Hepatocyte (in vitro differentiated cells): ENCODE results near the gene CPLX1. TPM values are rescaled to one million over a fixed set of nuclear protein-coding genes. Genes with fewer than 3 reads are reported as not detected.

Experiments
- DNase-seq: peaks from one replicate; pipeline ENCODE4 v3.0.0-alpha.2; 2016; ENCODE audit warnings: low spot score
- H2AFZ ChIP-seq: fragments of 200-600 bp; sonication (generic); 2 replicates; pipeline ENCODE4 v1.6.0; 2016; ENCODE audit warnings: antibody characterized with exemption, mild to moderate bottlenecking
- H3K27ac ChIP-seq: fragments of 200-600 bp; sonication (generic); 2 replicates; pipeline ENCODE4 v1.5.1; 2016; ENCODE audit warnings: mild to moderate bottlenecking
- H3K27me3 ChIP-seq: fragments of 200-600 bp; sonication (generic); 2 replicates; pipeline ENCODE4 v1.6.1; 2016
- H3K36me3 ChIP-seq: fragments of 200-600 bp; sonication (generic); replicated peaks from 2 replicates; pipeline ENCODE4 v1.5.1; 2016; ENCODE audit warnings: low read depth; ENCODE audit not compliant: insufficient read depth
- H3K4me1 ChIP-seq: fragments of 200-600 bp; sonication (generic); 2 replicates; pipeline ENCODE4 v1.5.1; 2016; ENCODE audit warnings: mild to moderate bottlenecking, moderate library complexity; ENCODE audit not compliant: insufficient read depth
- H3K4me2 ChIP-seq: fragments of 200-600 bp; sonication (generic); 2 replicates; pipeline ENCODE4 v1.6.0; 2016
- H3K4me3 ChIP-seq: fragments of 200-600 bp; sonication (generic); 2 replicates; pipeline ENCODE4 v1.5.1; 2016; ENCODE audit warnings: mild to moderate bottlenecking
- H3K79me2 ChIP-seq: fragments of 200-600 bp; sonication (generic); 2 replicates; pipeline ENCODE4 v1.6.0; 2017; ENCODE audit warnings: mild to moderate bottlenecking
- H3K9me2 ChIP-seq: fragments of 200-600 bp; sonication (generic); replicated peaks from 2 replicates; pipeline ENCODE4 v1.6.0; 2017; ENCODE audit warnings: mild to moderate bottlenecking; ENCODE audit not compliant: insufficient read depth
- H3K9me3 ChIP-seq: fragments of 200-600 bp; sonication (generic); 2 replicates; pipeline ENCODE4 v1.5.1; 2016; ENCODE audit warnings: low read depth, mild to moderate bottlenecking
- H4K20me1 ChIP-seq: fragments of 200-600 bp; sonication (generic); 2 replicates; pipeline ENCODE4 v1.6.0; 2016; ENCODE audit warnings: mild to moderate bottlenecking; ENCODE audit not compliant: insufficient read depth, poor library complexity, severe bottlenecking
- CTCF ChIP-seq: fragments of 200-600 bp; sonication (generic); IDR thresholded peaks from 2 replicates; pipeline ENCODE4 v1.5.1; 2016; ENCODE audit warnings: antibody characterized with exemption, mild to moderate bottlenecking; ENCODE audit not compliant: poor library complexity
- EZH2 ChIP-seq: fragments of 200-600 bp; sonication (generic); IDR thresholded peaks from 2 replicates; pipeline ENCODE4 v1.6.1; 2016; ENCODE audit warnings: antibody characterized with exemption, mild to moderate bottlenecking, borderline replicate concordance
- EZH2phosphoT487 ChIP-seq: fragments of 200-600 bp; sonication (generic); IDR thresholded peaks from one replicate; pipeline ENCODE4 v1.6.1; 2018; ENCODE audit warnings: antibody characterized with exemption, mild to moderate bottlenecking, low read depth, moderate library complexity; ENCODE audit not compliant: unreplicated experiment, severe bottlenecking
- WGBS: methylation state at CpG from one replicate; pipeline ENCODE4 v1.1.6; 2016; ENCODE audit warnings: low lambda C conversion rate; ENCODE audit errors: missing lambda C conversion rate; 5-methylcytosine and 5-hydroxymethylcytosine counted together
- polyA plus RNA-seq: library from polyadenylated mRNA; unstranded; fragments of >200 nt; fragmentation: Nextera tagmentation; extraction: Ambion mirVana; gene quantifications from 2 replicates; pipeline ENCODE4 v1.2.1, GENCODE V29; 2016
- total RNA-seq: library from RNA; depleted of rRNA; stranded (reverse); fragments of >200 nt; gene quantifications from 2 replicates; pipeline ENCODE4 v1.2.3, GENCODE V29; 2014

The CPLX1 gene
- total and polyA plus RNA-seq, 2 experiments from 2014 or later, result 0.30 to 2.0 TPM

GRCh38 chr4:804804-805203 lies 21.1 kb downstream of the CPLX1 start:
- DNase-seq, result no peak
- no peaks in the 10 kb centered on the region for H3K9me3 ChIP-seq
- 97% methylated on average over 34 of the region's 44 CpGs for WGBS
- H3K4me1 ChIP-seq, result no peaks in the 10 kb centered on the region
- H3K4me2 ChIP-seq, result no peak overlapping the region
- no peaks in the 10 kb centered on the region for H3K9me2 ChIP-seq
- no peaks in the 10 kb centered on the region for H3K27me3 ChIP-seq
- TF ChIP-seq EZH2phosphoT487 (no peak), EZH2 (no peak), CTCF (no peak)
- no peak overlapping the region for H2AFZ ChIP-seq
- no peak overlapping the region for H3K27ac ChIP-seq
- H3K36me3 ChIP-seq, result no peaks in the 10 kb centered on the region
- H3K4me3 ChIP-seq, result no peak overlapping the region
- H3K79me2 ChIP-seq, result no peaks in the 10 kb centered on the region
- no peaks in the 10 kb centered on the region for H4K20me1 ChIP-seq

- no peak overlapping the region for H2AFZ ChIP-seq
- TF ChIP-seq EZH2phosphoT487, result no peak
- H3K4me2 ChIP-seq, result no peak overlapping the region
- no peak overlapping the region for H3K27ac ChIP-seq
- H3K27me3 ChIP-seq, result no peaks in the 10 kb centered on the region
- no peaks in the 10 kb centered on the region for H3K79me2 ChIP-seq
- no peak for DNase-seq
- no peaks in the 10 kb centered on the region for H4K20me1 ChIP-seq
- WGBS, result 94% methylated on average over 13 of the region's 13 CpGs
- H3K36me3 ChIP-seq, result no peaks in the 10 kb centered on the region
- H3K4me1 ChIP-seq, result no peaks in the 10 kb centered on the region
- H3K9me3 ChIP-seq, result no peaks in the 10 kb centered on the region
- no peak overlapping the region for H3K4me3 ChIP-seq
- no peaks in the 10 kb centered on the region for H3K9me2 ChIP-seq
Measured at GRCh38 chr4:803884-804283, 22.0 kb downstream of the CPLX1 start.

- Histone ChIP-seq H3K4me3 (no peak overlapping the region), H3K36me3 (no peaks in the 10 kb centered on the region), H3K9me2 (no peaks in the 10 kb centered on the region), H2AFZ (no peak overlapping the region), H3K4me1 (no peaks in the 10 kb centered on the region), H3K79me2 (no peaks in the 10 kb centered on the region), H3K27ac (no peak overlapping the region), H4K20me1 (no peaks in the 10 kb centered on the region), H3K4me2 (no peak overlapping the region), H3K9me3 (no peaks in the 10 kb centered on the region), H3K27me3 (peaks cover 4% of the 10 kb centered on the region)
- DNase-seq, result no peak
- WGBS, result 91% methylated on average over 13 of the region's 13 CpGs
- TF ChIP-seq CTCF (no peak), EZH2phosphoT487 (no peak), EZH2 (no peak)
Measured at GRCh38 chr4:801436-802124, 24.3 kb downstream of the CPLX1 start.

GRCh38 chr4:797066-797465 lies 28.9 kb downstream of the CPLX1 start:
- Histone ChIP-seq H3K4me3 (no peak overlapping the region), H3K79me2 (no peaks in the 10 kb centered on the region), H3K27ac (no peak overlapping the region), H3K4me1 (peaks cover 10% of the 10 kb centered on the region), H3K4me2 (no peak overlapping the region), H2AFZ (no peak overlapping the region), H4K20me1 (no peaks in the 10 kb centered on the region), H3K27me3 (peaks cover 46% of the 10 kb centered on the region), H3K36me3 (no peaks in the 10 kb centered on the region), H3K9me3 (no peaks in the 10 kb centered on the region), H3K9me2 (no peaks in the 10 kb centered on the region)
- no peak for TF ChIP-seq EZH2phosphoT487
- no peak for TF ChIP-seq CTCF
- TF ChIP-seq EZH2, result no peak
- DNase-seq, result no peak
- WGBS, result 72% methylated on average over 4 of the region's 4 CpGs
